ENCODE results near the gene ACTN4.

GRCh38 chr19:38720559-38721236, 73.2 kb downstream of the ACTN4 start:
- TF ChIP-seq EZH2phosphoT487 (IDR thresholded peaks at IDR 0.05; ENCODE audit: unreplicated experiment): no peak
- TF ChIP-seq, protein P1, sequence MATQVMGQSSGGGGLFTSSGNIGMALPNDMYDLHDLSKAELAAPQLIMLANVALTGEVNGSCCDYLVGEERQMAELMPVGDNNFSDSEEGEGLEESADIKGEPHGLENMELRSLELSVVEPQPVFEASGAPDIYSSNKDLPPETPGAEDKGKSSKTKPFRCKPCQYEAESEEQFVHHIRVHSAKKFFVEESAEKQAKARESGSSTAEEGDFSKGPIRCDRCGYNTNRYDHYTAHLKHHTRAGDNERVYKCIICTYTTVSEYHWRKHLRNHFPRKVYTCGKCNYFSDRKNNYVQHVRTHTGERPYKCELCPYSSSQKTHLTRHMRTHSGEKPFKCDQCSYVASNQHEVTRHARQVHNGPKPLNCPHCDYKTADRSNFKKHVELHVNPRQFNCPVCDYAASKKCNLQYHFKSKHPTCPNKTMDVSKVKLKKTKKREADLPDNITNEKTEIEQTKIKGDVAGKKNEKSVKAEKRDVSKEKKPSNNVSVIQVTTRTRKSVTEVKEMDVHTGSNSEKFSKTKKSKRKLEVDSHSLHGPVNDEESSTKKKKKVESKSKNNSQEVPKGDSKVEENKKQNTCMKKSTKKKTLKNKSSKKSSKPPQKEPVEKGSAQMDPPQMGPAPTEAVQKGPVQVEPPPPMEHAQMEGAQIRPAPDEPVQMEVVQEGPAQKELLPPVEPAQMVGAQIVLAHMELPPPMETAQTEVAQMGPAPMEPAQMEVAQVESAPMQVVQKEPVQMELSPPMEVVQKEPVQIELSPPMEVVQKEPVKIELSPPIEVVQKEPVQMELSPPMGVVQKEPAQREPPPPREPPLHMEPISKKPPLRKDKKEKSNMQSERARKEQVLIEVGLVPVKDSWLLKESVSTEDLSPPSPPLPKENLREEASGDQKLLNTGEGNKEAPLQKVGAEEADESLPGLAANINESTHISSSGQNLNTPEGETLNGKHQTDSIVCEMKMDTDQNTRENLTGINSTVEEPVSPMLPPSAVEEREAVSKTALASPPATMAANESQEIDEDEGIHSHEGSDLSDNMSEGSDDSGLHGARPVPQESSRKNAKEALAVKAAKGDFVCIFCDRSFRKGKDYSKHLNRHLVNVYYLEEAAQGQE (IDR thresholded peaks at IDR 0.05; ENCODE audit: unreplicated experiment): no peak
- TF ChIP-seq POLR2AphosphoS5 (IDR thresholded peaks at IDR 0.05; ENCODE audit: low read depth): no peak
- TF ChIP-seq CTCF (conservative IDR thresholded peaks at IDR 0.05; ENCODE audit: low read depth in 2 of 2): no peak
- no peak for TF ChIP-seq EZH2 (IDR thresholded peaks at IDR 0.05; ENCODE audit: low read depth, unreplicated experiment)
- TF ChIP-seq JUNB (IDR thresholded peaks at IDR 0.05; ENCODE audit: unreplicated experiment): no peak
- TF ChIP-seq CREB1 (CRISPR knock-in tag; IDR thresholded peaks at IDR 0.05; ENCODE audit: low read depth): no peak

All from GM23338 (cell line).